HepG2 (cell line): ENCODE data around the gene GMFB. TPM values are rescaled to one million over a fixed set of nuclear protein-coding genes. Genes with fewer than 3 reads are reported as not detected.

Experiments
- BRD4 ChIP-seq: sonication (generic); formaldehyde crosslinking; IDR thresholded peaks from 2 replicates; pipeline ENCODE4 v1.4.0; 2020; ENCODE audit warnings: missing genetic modification reagents
- CHCHD3 ChIP-seq: sonication (generic); formaldehyde crosslinking; IDR thresholded peaks from 2 replicates; pipeline ENCODE4 v1.8.0; 2022; ENCODE audit warnings: mild to moderate bottlenecking, missing genetic modification reagents, moderate library complexity
- FOXA3 ChIP-seq: IDR thresholded peaks from 2 replicates; pipeline ENCODE4 v1.6.1; 2016; ENCODE audit warnings: missing genetic modification reagents, missing compliant biosample characterization
- FOXK2 ChIP-seq: fragments of 450-650 bp; IDR thresholded peaks from 2 replicates; pipeline ENCODE4 v1.6.1; 2016
- HMGA1 ChIP-seq: sonication (generic); formaldehyde crosslinking; conservative IDR thresholded peaks from 2 replicates; pipeline ENCODE4 v1.4.0; 2020; ENCODE audit warnings: missing genetic modification reagents
- KLF16 ChIP-seq, 2 experiments: sonication (generic) in 1 of 2; formaldehyde crosslinking in 1 of 2; IDR thresholded peaks; 2 replicates each; pipeline versions ENCODE4 v1.6.1 to v1.8.0; 2016 to 2023; ENCODE audit warnings: missing genetic modification reagents in 2 of 2, missing compliant biosample characterization in 1 of 2
- NFYB ChIP-seq: sonication (generic); formaldehyde crosslinking; IDR thresholded peaks from 2 replicates; pipeline ENCODE4 v1.4.0; 2020; ENCODE audit warnings: missing genetic modification reagents
- NONO ChIP-seq, 2 experiments: fragments of 450-650 bp in 1 of 2; sonication (generic) in 1 of 2; formaldehyde crosslinking in 1 of 2; IDR thresholded peaks in 1 of 2; conservative IDR thresholded peaks in 1 of 2; 2 replicates each; pipeline versions ENCODE4 v1.6.1 to v1.8.0; 2017 to 2022; ENCODE audit warnings: mild to moderate bottlenecking in 1 of 2, missing genetic modification reagents in 1 of 2, moderate library complexity in 1 of 2
- NR2F2 ChIP-seq: IDR thresholded peaks from 2 replicates; pipeline ENCODE4 v1.6.1; 2012; ENCODE audit warnings: low read depth, inconsistent platforms, borderline replicate concordance
- RERE ChIP-seq: IDR thresholded peaks from 2 replicates; pipeline ENCODE4 v1.6.1; 2016; ENCODE audit warnings: low read depth, missing genetic modification reagents, missing compliant biosample characterization
- TAF15 ChIP-seq: fragments of 200-400 bp; formaldehyde crosslinking; IDR thresholded peaks from one replicate; pipeline ENCODE4 v1.6.1; 2018; ENCODE audit warnings: mild to moderate bottlenecking, low read depth, low read length; ENCODE audit not compliant: poor library complexity, severe bottlenecking
- ZHX1 ChIP-seq: sonication (generic); formaldehyde crosslinking; IDR thresholded peaks from 2 replicates; pipeline ENCODE4 v1.8.1; 2022; ENCODE audit warnings: low read depth, mild to moderate bottlenecking, missing genetic modification reagents
- ZMAT3 ChIP-seq: sonication (generic); formaldehyde crosslinking; conservative IDR thresholded peaks from 2 replicates; pipeline ENCODE4 v1.7.0; 2021; ENCODE audit warnings: missing genetic modification reagents
- ZNF205 ChIP-seq: IDR thresholded peaks from 2 replicates; pipeline ENCODE4 v1.6.1; 2018; ENCODE audit warnings: missing biosample characterization, missing genetic modification reagents
- ZNF3 ChIP-seq: IDR thresholded peaks from 2 replicates; pipeline ENCODE4 v1.7.0; 2017; ENCODE audit warnings: inconsistent platforms
- ZNF7 ChIP-seq: IDR thresholded peaks from 2 replicates; pipeline ENCODE4 v1.6.1; 2016; ENCODE audit warnings: missing biosample characterization, missing genetic modification reagents
- ZNF710 ChIP-seq: sonication (generic); formaldehyde crosslinking; IDR thresholded peaks from 2 replicates; pipeline ENCODE4 v1.5.0; 2020; ENCODE audit warnings: mild to moderate bottlenecking, missing genetic modification reagents, borderline replicate concordance
- ZNF746 ChIP-seq: sonication (generic); formaldehyde crosslinking; IDR thresholded peaks from 2 replicates; pipeline ENCODE4 v1.8.0; 2022; ENCODE audit warnings: mild to moderate bottlenecking, missing genetic modification reagents
- polyA plus RNA-seq, 8 experiments: library from polyadenylated mRNA; depleted of rRNA in 3 of 8; stranded (reverse) in 7 of 8; unstranded in 1 of 8; fragments of >200 nt; fragmentation: Illumina TruSeq in 4 of 8; extraction: Trizol in 4 of 8; gene quantifications; 2 replicates each; pipeline versions ENCODE4 v1.2.1 to v1.2.3, GENCODE V29; 2011 to 2016; ENCODE audit warnings: low read depth in 4 of 8, missing spikeins in 1 of 8, mixed read lengths in 1 of 8; ENCODE audit not compliant: insufficient read depth in 1 of 8
- total RNA-seq, 5 experiments: library from RNA; depleted of rRNA; stranded (reverse); fragments of >200 nt; fragmentation: Illumina TruSeq; extraction: Trizol; gene quantifications; 2 replicates each; pipeline ENCODE4 v1.2.3, GENCODE V29; 2016; ENCODE audit warnings: low read depth in 1 of 5

The GMFB gene
- total and polyA plus RNA-seq, 2 of the 13 experiments (the other 11 are each of a cell fraction or from before 2014, with no cell fraction given): 17.3 to 68.2 TPM

- TF ChIP-seq ZHX1: no peak
- no peak for TF ChIP-seq ZNF3
- no peak for TF ChIP-seq TAF15
- no peak for TF ChIP-seq RERE (CRISPR knock-in tag)
- no peak for TF ChIP-seq NONO (IDR thresholded peaks at IDR 0.05)
- no peak for TF ChIP-seq NONO (CRISPR knock-in tag; conservative IDR thresholded peaks at IDR 0.05)
- no peak for TF ChIP-seq HMGA1
- TF ChIP-seq KLF16 (CRISPR knock-in tag; IDR thresholded peaks at IDR 0.05): peak in 1 of 2 experiments; percentile 12; a peak in 1 of 4 replicates
- TF ChIP-seq NFYB (CRISPR knock-in tag): peak; percentile 82
- no peak for TF ChIP-seq NR2F2
- TF ChIP-seq ZMAT3 (CRISPR knock-in tag): no peak
- no peak; the same call in 1 of the 2 replicates for TF ChIP-seq ZNF710 (CRISPR knock-in tag)
- TF ChIP-seq FOXK2: no peak
- no peak for TF ChIP-seq ZNF205
- no peak for TF ChIP-seq CHCHD3
- no peak for TF ChIP-seq ZNF746 (CRISPR knock-in tag)
- no peak for TF ChIP-seq BRD4 (CRISPR knock-in tag)
- no peak; the same call in 1 of the 2 replicates for TF ChIP-seq FOXA3 (CRISPR knock-in tag)
- TF ChIP-seq ZNF7 (CRISPR knock-in tag): no peak
Measured at GRCh38 chr14:54451121-54451601, 37.6 kb downstream of the GMFB start (continued).
